Activated CD4-positive, CD25-positive, alpha-beta regulatory T cell treated with anti-CD3 and anti-CD28 coated beads, Interleukin-2, amount 50 U/mL, for 16 hours (primary cell): ENCODE measurements around the gene UGP2.
"Not testable (repeated sequence)": the region's sequence is repeated elsewhere in the genome, so short reads cannot be mapped to it uniquely, and the experiment has no call there.

ENCODE experiments used
- DNase-seq: peaks from one replicate; pipeline ENCODE4 v3.0.0-alpha.2; 2020; ENCODE audit warnings: low read depth, low spot score

The UGP2 gene

GRCh38 chr2:63841254-63842022 is at the start of gene UGP2:
Gene UGP2 (plus strand): TSS chr2:63841896. CDS start chr2:63842186, 290 bp downstream.
- DNase-seq: peak; percentile 62

GRCh38 chr2:63792530-63792929 is 49.2 kb upstream of the UGP2 start:
- no peak for DNase-seq

- no peak for DNase-seq
Measured at GRCh38 chr2:63796366-63796765, 45.3 kb upstream of the UGP2 start.

- DNase-seq: no peak
Measured at GRCh38 chr2:63796796-63797195, 44.9 kb upstream of the UGP2 start.

- no peak for DNase-seq
Measured at GRCh38 chr2:63801455-63801854, 40.2 kb upstream of the UGP2 start.

GRCh38 chr2:63805412-63805811 is 36.3 kb upstream of the UGP2 start:
- DNase-seq: no peak

- not testable (repeated sequence) for DNase-seq
Measured at GRCh38 chr2:63808036-63808435, 33.7 kb upstream of the UGP2 start.

- not testable (repeated sequence) for DNase-seq
Measured at GRCh38 chr2:63808911-63809310, 32.8 kb upstream of the UGP2 start.

GRCh38 chr2:63811063-63811462 is 30.6 kb upstream of the UGP2 start:
- DNase-seq: no peak

- DNase-seq: not testable (repeated sequence)
Measured at GRCh38 chr2:63811870-63812269, 29.8 kb upstream of the UGP2 start.

GRCh38 chr2:63814114-63814513 is 27.6 kb upstream of the UGP2 start:
- DNase-seq: no peak

- DNase-seq: no peak
Measured at GRCh38 chr2:63817382-63817781, 24.3 kb upstream of the UGP2 start.

GRCh38 chr2:63818271-63818670 is 23.4 kb upstream of the UGP2 start:
- DNase-seq: no peak

GRCh38 chr2:63819256-63819655 is 22.4 kb upstream of the UGP2 start:
- no peak for DNase-seq

GRCh38 chr2:63819765-63820717 is 21.7 kb upstream of the UGP2 start:
- DNase-seq: no peak

GRCh38 chr2:63820969-63821368 is 20.7 kb upstream of the UGP2 start:
- no peak for DNase-seq

GRCh38 chr2:63821396-63821795 is 20.3 kb upstream of the UGP2 start:
- no peak for DNase-seq

GRCh38 chr2:63822478-63822877 is 19.2 kb upstream of the UGP2 start:
- no peak for DNase-seq

GRCh38 chr2:63827749-63828148 is 13.9 kb upstream of the UGP2 start:
- DNase-seq: no peak

GRCh38 chr2:63831176-63831575 is 10.5 kb upstream of the UGP2 start:
- DNase-seq: no peak

GRCh38 chr2:63834401-63834800 is 7.3 kb upstream of the UGP2 start:
- no peak for DNase-seq

- DNase-seq: no peak
Measured at GRCh38 chr2:63837036-63837594, 4.6 kb upstream of the UGP2 start.
